ENCODE measurements around the gene GNL1.

The GNL1 gene

DNA sequence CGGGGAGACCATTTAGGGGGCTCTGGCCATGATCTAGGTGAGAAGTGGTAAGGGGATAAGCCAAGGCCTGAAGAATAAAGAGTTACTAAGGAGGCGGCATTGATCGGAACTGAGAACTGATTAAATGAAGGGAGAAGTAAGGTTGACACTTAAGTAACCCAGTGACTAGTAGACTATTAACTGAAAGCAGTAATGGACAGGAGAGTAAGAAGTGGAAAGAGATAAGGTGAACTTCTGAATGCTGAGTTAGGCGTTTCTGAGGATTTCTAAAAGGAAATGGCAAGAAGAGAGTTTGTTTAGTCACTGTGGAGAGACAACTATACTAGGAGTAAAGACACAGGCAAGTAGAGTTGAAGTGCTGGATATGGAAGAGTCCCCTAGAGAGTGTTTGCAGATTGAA, 16.8 kb upstream of the GNL1 start:
- no peak for TF ChIP-seq SPI1 (IDR thresholded peaks at IDR 0.05; ENCODE audit: borderline replicate concordance, low read depth)
- TF ChIP-seq, protein P1, sequence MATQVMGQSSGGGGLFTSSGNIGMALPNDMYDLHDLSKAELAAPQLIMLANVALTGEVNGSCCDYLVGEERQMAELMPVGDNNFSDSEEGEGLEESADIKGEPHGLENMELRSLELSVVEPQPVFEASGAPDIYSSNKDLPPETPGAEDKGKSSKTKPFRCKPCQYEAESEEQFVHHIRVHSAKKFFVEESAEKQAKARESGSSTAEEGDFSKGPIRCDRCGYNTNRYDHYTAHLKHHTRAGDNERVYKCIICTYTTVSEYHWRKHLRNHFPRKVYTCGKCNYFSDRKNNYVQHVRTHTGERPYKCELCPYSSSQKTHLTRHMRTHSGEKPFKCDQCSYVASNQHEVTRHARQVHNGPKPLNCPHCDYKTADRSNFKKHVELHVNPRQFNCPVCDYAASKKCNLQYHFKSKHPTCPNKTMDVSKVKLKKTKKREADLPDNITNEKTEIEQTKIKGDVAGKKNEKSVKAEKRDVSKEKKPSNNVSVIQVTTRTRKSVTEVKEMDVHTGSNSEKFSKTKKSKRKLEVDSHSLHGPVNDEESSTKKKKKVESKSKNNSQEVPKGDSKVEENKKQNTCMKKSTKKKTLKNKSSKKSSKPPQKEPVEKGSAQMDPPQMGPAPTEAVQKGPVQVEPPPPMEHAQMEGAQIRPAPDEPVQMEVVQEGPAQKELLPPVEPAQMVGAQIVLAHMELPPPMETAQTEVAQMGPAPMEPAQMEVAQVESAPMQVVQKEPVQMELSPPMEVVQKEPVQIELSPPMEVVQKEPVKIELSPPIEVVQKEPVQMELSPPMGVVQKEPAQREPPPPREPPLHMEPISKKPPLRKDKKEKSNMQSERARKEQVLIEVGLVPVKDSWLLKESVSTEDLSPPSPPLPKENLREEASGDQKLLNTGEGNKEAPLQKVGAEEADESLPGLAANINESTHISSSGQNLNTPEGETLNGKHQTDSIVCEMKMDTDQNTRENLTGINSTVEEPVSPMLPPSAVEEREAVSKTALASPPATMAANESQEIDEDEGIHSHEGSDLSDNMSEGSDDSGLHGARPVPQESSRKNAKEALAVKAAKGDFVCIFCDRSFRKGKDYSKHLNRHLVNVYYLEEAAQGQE (IDR thresholded peaks at IDR 0.05; ENCODE audit: insufficient replicate concordance, low read depth): no peak
- TF ChIP-seq GABPA (IDR thresholded peaks at IDR 0.05; ENCODE audit: low read depth): no peak
- TF ChIP-seq, protein P2, sequence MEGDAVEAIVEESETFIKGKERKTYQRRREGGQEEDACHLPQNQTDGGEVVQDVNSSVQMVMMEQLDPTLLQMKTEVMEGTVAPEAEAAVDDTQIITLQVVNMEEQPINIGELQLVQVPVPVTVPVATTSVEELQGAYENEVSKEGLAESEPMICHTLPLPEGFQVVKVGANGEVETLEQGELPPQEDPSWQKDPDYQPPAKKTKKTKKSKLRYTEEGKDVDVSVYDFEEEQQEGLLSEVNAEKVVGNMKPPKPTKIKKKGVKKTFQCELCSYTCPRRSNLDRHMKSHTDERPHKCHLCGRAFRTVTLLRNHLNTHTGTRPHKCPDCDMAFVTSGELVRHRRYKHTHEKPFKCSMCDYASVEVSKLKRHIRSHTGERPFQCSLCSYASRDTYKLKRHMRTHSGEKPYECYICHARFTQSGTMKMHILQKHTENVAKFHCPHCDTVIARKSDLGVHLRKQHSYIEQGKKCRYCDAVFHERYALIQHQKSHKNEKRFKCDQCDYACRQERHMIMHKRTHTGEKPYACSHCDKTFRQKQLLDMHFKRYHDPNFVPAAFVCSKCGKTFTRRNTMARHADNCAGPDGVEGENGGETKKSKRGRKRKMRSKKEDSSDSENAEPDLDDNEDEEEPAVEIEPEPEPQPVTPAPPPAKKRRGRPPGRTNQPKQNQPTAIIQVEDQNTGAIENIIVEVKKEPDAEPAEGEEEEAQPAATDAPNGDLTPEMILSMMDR (IDR thresholded peaks at IDR 0.05; ENCODE audit: insufficient read depth, low read length): no peak
- TF ChIP-seq POLR2AphosphoS5 (IDR thresholded peaks at IDR 0.05; ENCODE audit: low read depth): no peak
- no peak overlapping the region for H3K27ac ChIP-seq (replicated peaks)

DNA sequence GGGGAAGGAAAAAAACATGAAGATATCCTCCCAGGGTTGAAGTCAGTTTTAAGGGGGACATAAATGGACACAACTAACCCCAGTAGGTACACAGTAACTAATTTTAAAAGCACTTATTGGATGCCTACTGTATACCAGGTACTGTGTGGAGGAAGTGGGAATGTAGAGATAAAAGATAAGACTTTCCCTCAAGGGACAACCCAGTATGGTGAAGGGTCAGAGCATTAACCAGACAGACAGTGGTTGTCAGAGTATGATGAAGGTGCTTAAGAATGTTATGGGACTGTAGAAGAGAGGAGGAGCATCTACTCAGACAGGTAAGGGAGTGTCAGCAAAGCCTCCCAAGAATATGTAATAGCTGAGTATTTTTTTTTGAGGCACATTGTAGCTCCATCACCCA, 15.9 kb upstream of the GNL1 start:
- DNase-seq (ENCODE audit: low read depth in 1 of 2, low spot score in 1 of 2): no peak

More for the DNA sequence above, 16.8 kb upstream of the GNL1 start:
- Histone ChIP-seq H3K27me3 (ENCODE audit: insufficient read depth, poor library complexity, severe bottlenecking) (no peaks in the 10 kb centered on the region), H3K4me3 (replicated peaks; ENCODE audit: insufficient read depth, low read length) (no peak overlapping the region)
- DNase-seq (ENCODE audit: low read depth in 1 of 2, low spot score in 1 of 2): no peak

DNA sequence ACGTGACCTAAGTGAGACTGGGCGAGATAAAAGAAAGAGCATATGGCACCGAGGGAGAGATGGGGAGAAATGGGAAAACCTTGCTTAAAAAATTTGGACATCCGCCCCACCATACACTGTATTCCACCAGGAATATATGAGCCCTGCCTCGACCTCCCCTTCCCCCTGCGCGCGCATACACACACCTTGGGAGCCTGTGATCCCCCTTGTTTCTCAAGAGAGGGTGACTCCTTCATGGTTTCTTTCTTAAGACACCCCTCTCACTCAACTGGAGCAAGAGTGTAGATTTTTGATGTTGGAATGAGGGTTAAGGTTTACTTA, 15.4 kb upstream of the GNL1 start:
- Histone ChIP-seq H3K27ac (replicated peaks) (peak overlapping the region; percentile 95), H3K4me3 (replicated peaks; ENCODE audit: insufficient read depth, low read length) (peak overlapping the region; percentile 89), H3K27me3 (ENCODE audit: insufficient read depth, poor library complexity, severe bottlenecking) (no peaks in the 10 kb centered on the region)
- TF ChIP-seq, protein P2 (IDR thresholded peaks at IDR 0.05; ENCODE audit: insufficient read depth, low read length): no peak
- TF ChIP-seq, protein P1 (IDR thresholded peaks at IDR 0.05; ENCODE audit: insufficient replicate concordance, low read depth): no peak
- TF ChIP-seq POLR2AphosphoS5 (IDR thresholded peaks at IDR 0.05; ENCODE audit: low read depth): no peak
- TF ChIP-seq SPI1 (IDR thresholded peaks at IDR 0.05; ENCODE audit: borderline replicate concordance, low read depth): no peak
- TF ChIP-seq GABPA (IDR thresholded peaks at IDR 0.05; ENCODE audit: low read depth): no peak
- no peak for DNase-seq (ENCODE audit: low read depth in 1 of 2, low spot score in 1 of 2)

More for the DNA sequence above, 15.9 kb upstream of the GNL1 start:
- TF ChIP-seq POLR2AphosphoS5 (IDR thresholded peaks at IDR 0.05; ENCODE audit: low read depth) (no peak), SPI1 (IDR thresholded peaks at IDR 0.05; ENCODE audit: borderline replicate concordance, low read depth) (no peak), GABPA (IDR thresholded peaks at IDR 0.05; ENCODE audit: low read depth) (no peak)
- TF ChIP-seq, protein P2 (IDR thresholded peaks at IDR 0.05; ENCODE audit: insufficient read depth, low read length): no peak
- TF ChIP-seq, protein P1 (IDR thresholded peaks at IDR 0.05; ENCODE audit: insufficient replicate concordance, low read depth): no peak
- Histone ChIP-seq H3K27me3 (ENCODE audit: insufficient read depth, poor library complexity, severe bottlenecking) (no peaks in the 10 kb centered on the region), H3K4me3 (replicated peaks; ENCODE audit: insufficient read depth, low read length) (peak overlapping the region; percentile 89), H3K27ac (replicated peaks) (peak overlapping the region; percentile 95)
